ENCODE results near the gene RAP1B. TPM values are rescaled to one million over a fixed set of nuclear protein-coding genes. Genes with fewer than 3 reads are reported as not detected.
A peak's percentile ranks its signal among the peaks of the same experiment; 100 is the strongest.

Gene RAP1B
- total and polyA plus RNA-seq, 9 of the 15 experiments (the other 6 are each of a cell fraction or from before 2014, with no cell fraction given) = 107 to 309 (median 170) TPM

- TF ChIP-seq ZNF407 (IDR thresholded peaks at IDR 0.05; ENCODE audit: low read depth) = no peak
- TF ChIP-seq FOSL1 (tag; conservative IDR thresholded peaks at IDR 0.05) = no peak
- TF ChIP-seq ZNF277 (CRISPR knock-in tag; IDR thresholded peaks at IDR 0.05; ENCODE audit: borderline replicate concordance) = no peak
- TF ChIP-seq ZSCAN29 (IDR thresholded peaks at IDR 0.05) = no peak
- TF ChIP-seq TEAD4 (IDR thresholded peaks at IDR 0.05; ENCODE audit: low read length) = peak; percentile 52; the same call in 1 of the 2 replicates
- no peak for TF ChIP-seq TEAD4 (CRISPR knock-in tag; IDR thresholded peaks at IDR 0.05; ENCODE audit: borderline replicate concordance)
- no peak for TF ChIP-seq JUNB (CRISPR knock-in tag; conservative IDR thresholded peaks at IDR 0.05)
- no peak for TF ChIP-seq MCM7 (IDR thresholded peaks at IDR 0.05)
- peak in 1 of 2 experiments; percentile 66; a peak in 2 of 4 replicates for TF ChIP-seq RCOR1 (IDR thresholded peaks at IDR 0.05; ENCODE audit: borderline replicate concordance in 1 of 2, low read depth in 2 of 2, low read length in 2 of 2)
- TF ChIP-seq NUFIP1 (IDR thresholded peaks at IDR 0.05; ENCODE audit: partially characterized antibody) = no peak
- no peak for TF ChIP-seq BDP1 (IDR thresholded peaks at IDR 0.05; ENCODE audit: insufficient read depth, insufficient read length)
- 0 out of 2 replicates have a peak, but pooled peaks have one; percentile 10 for TF ChIP-seq ARID1B (IDR thresholded peaks at IDR 0.05)
- TF ChIP-seq SMAD1 (IDR thresholded peaks at IDR 0.05; ENCODE audit: low read depth, low read length, partially characterized antibody) = no peak
- TF ChIP-seq NFIX (CRISPR knock-in tag; IDR thresholded peaks at IDR 0.05; ENCODE audit: low read depth) = no peak
- TF ChIP-seq SAFB (IDR thresholded peaks at IDR 0.05; ENCODE audit: borderline replicate concordance, low read depth, low read length) = no peak
- no peak for TF ChIP-seq TRIM25 (IDR thresholded peaks at IDR 0.05; ENCODE audit: borderline replicate concordance)
- TF ChIP-seq LARP7 (IDR thresholded peaks at IDR 0.05) = no peak
- no peak for TF ChIP-seq NCOR1 (IDR thresholded peaks at IDR 0.05)
- TF ChIP-seq RBM15 (IDR thresholded peaks at IDR 0.05; ENCODE audit: insufficient read depth, low read length) = no peak
- no peak for TF ChIP-seq HNRNPL (IDR thresholded peaks at IDR 0.05; ENCODE audit: low read depth, low read length)
- TF ChIP-seq DNMT1 (IDR thresholded peaks at IDR 0.05) = no peak
Observed at GRCh38 chr12:68628698-68629097, 18.0 kb downstream of the RAP1B start (continued).

Data from K562 (cell line).